ENCODE measurements around the gene DEGS2.

- TF ChIP-seq NFYB (CRISPR knock-in tag; conservative IDR thresholded peaks at IDR 0.05; ENCODE audit: low read depth) (no peak), CTCF (IDR thresholded peaks at IDR 0.05) (no peak), E2F4 (CRISPR knock-in tag; IDR thresholded peaks at IDR 0.05; ENCODE audit: borderline replicate concordance, low read depth) (no peak), USF2 (CRISPR knock-in tag; IDR thresholded peaks at IDR 0.05) (no peak), ATF2 (CRISPR knock-in tag; IDR thresholded peaks at IDR 0.05; ENCODE audit: borderline replicate concordance, low read depth) (no peak), ELF4 (CRISPR knock-in tag; IDR thresholded peaks at IDR 0.05; ENCODE audit: low read depth) (no peak), HMGXB4 (CRISPR knock-in tag; IDR thresholded peaks at IDR 0.05) (no peak), AFF4 (CRISPR knock-in tag; IDR thresholded peaks at IDR 0.05; ENCODE audit: borderline replicate concordance) (no peak), JUN (CRISPR knock-in tag; IDR thresholded peaks at IDR 0.05) (no peak), TP53 (CRISPR knock-in tag; IDR thresholded peaks at IDR 0.05) (no peak), STAT6 (CRISPR knock-in tag; conservative IDR thresholded peaks at IDR 0.05; ENCODE audit: low read depth) (no peak), NR2C2 (CRISPR knock-in tag; IDR thresholded peaks at IDR 0.05) (no peak), ATF6 (CRISPR knock-in tag; IDR thresholded peaks at IDR 0.05) (no peak)
Observed at GRCh38 chr14:100188392-100189030, 29.1 kb upstream of the DEGS2 start.

All from WTC11 (cell line).